HG03521 (cell line): Measurements from ENCODE around the gene ACIN1.

Experiments
- ATAC-seq: cut with Tn5 transposase; IDR thresholded peaks from one replicate; pipeline ENCODE4 v1.9.1; 2021; ENCODE audit warnings: mild to moderate bottlenecking, moderate library complexity; ENCODE audit not compliant: unreplicated experiment

The ACIN1 gene

GRCh38 chr14:23094666-23095195 lies at the start of gene ACIN1:
Gene ACIN1, minus strand, starts transcription at chr14:23095136. Its CDS starts 24 bp downstream, at chr14:23095112.
- peak; percentile 30 for ATAC-seq

- no peak for ATAC-seq
These were observed 49.0 kb upstream of the ACIN1 start for GRCh38 chr14:23143911-23144310.

- ATAC-seq, result no peak
These were observed 47.9 kb upstream of the ACIN1 start for GRCh38 chr14:23142826-23143225.

- no peak for ATAC-seq
These were observed 46.9 kb upstream of the ACIN1 start for GRCh38 chr14:23141706-23142444.

- ATAC-seq, result no peak
These were observed 45.4 kb upstream of the ACIN1 start for GRCh38 chr14:23140371-23140770.

GRCh38 chr14:23139874-23140273 lies 44.9 kb upstream of the ACIN1 start:
- ATAC-seq, result no peak

GRCh38 chr14:23137813-23138535 lies 43.0 kb upstream of the ACIN1 start:
- no peak for ATAC-seq

GRCh38 chr14:23137192-23137812 lies 42.4 kb upstream of the ACIN1 start:
- ATAC-seq, result no peak

- no peak for ATAC-seq
These were observed 41.7 kb upstream of the ACIN1 start for GRCh38 chr14:23136566-23137133.

- no peak for ATAC-seq
These were observed 38.0 kb upstream of the ACIN1 start for GRCh38 chr14:23132970-23133369.

GRCh38 chr14:23131482-23131881 lies 36.5 kb upstream of the ACIN1 start:
- ATAC-seq, result no peak

GRCh38 chr14:23130871-23131270 lies 35.9 kb upstream of the ACIN1 start:
- no peak for ATAC-seq

- no peak for ATAC-seq
These were observed 34.9 kb upstream of the ACIN1 start for GRCh38 chr14:23129759-23130316.

- no peak for ATAC-seq
These were observed 34.2 kb upstream of the ACIN1 start for GRCh38 chr14:23128969-23129758.

GRCh38 chr14:23127861-23128260 lies 32.9 kb upstream of the ACIN1 start:
- no peak for ATAC-seq

- ATAC-seq, result no peak
These were observed 31.8 kb upstream of the ACIN1 start for GRCh38 chr14:23126548-23127278.

GRCh38 chr14:23125933-23126524 lies 31.1 kb upstream of the ACIN1 start:
- no peak for ATAC-seq

- no peak for ATAC-seq
These were observed 30.1 kb upstream of the ACIN1 start for GRCh38 chr14:23125011-23125410.

GRCh38 chr14:23124337-23124954 lies 29.5 kb upstream of the ACIN1 start:
- no peak for ATAC-seq
